Stimulated activated CD4-positive, alpha-beta T cell treated with anti-CD3 and anti-CD28 coated beads, Interleukin-1b, Interleukin-23, amount 100 ng/mL, for 4 hours (primary cell): ENCODE results near the gene CDKL2.
"Not testable (repeated sequence)": the region's sequence is repeated elsewhere in the genome, so short reads cannot be mapped to it uniquely, and the experiment has no call there.

Experiments used
- DNase-seq, 2 donors: peaks; one replicate each; pipeline ENCODE4 v3.0.0-alpha.2; 2020; ENCODE audit warnings: low read depth in 2 of 2

Gene CDKL2

GRCh38 chr4:75630174-75630936, at the start of gene CDKL2:
Gene CDKL2, minus strand, starts transcription at chr4:75630528. Its CDS starts 4,540 bp downstream, at chr4:75625988.
- peak; percentile 87 to 89 for DNase-seq

- DNase-seq: no peak
Measured at GRCh38 chr4:75678965-75679364, 48.6 kb upstream of the CDKL2 start.

- no peak for DNase-seq
Measured at GRCh38 chr4:75678473-75678872, 48.1 kb upstream of the CDKL2 start.

- DNase-seq: no peak
Measured at GRCh38 chr4:75675004-75675531, 44.7 kb upstream of the CDKL2 start.

GRCh38 chr4:75673959-75674328, 43.6 kb upstream of the CDKL2 start:
- DNase-seq: no peak

GRCh38 chr4:75673027-75673958, 43.0 kb upstream of the CDKL2 start, which contains the start of gene G3BP2:
Gene G3BP2, minus strand, starts transcription at chr4:75673411. Its CDS starts 11,386 bp downstream, at chr4:75662025.
- DNase-seq: peak; percentile 93 to 95

DNA sequence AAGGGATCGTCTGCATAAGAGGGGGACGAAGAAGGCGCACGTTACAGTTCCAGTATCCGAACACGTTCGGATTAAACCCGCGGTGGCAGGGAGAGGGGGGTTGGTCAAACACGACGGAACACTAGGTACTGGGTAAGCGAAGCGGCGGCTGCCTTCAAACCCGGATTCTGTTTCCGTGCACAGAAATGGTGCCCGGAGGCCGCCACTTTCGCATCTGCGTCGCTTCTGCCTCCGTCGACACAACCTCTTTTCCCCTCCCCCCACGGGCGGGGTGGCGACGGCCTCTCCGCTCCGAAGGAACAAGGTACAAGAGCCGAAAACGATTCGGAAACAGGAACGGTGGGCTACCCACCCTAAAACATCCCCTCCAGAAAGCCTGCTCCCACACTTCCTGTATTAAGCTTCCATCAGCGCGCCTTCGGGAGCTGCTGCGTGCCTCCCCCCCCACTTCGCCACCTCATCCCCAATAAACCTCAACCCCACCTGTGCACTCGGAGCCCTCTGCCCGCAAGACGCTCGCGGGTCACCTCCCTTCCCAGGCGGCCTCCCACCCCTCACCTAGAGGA, 42.2 kb upstream of the CDKL2 start:
- peak; percentile 67 to 73 for DNase-seq

DNA sequence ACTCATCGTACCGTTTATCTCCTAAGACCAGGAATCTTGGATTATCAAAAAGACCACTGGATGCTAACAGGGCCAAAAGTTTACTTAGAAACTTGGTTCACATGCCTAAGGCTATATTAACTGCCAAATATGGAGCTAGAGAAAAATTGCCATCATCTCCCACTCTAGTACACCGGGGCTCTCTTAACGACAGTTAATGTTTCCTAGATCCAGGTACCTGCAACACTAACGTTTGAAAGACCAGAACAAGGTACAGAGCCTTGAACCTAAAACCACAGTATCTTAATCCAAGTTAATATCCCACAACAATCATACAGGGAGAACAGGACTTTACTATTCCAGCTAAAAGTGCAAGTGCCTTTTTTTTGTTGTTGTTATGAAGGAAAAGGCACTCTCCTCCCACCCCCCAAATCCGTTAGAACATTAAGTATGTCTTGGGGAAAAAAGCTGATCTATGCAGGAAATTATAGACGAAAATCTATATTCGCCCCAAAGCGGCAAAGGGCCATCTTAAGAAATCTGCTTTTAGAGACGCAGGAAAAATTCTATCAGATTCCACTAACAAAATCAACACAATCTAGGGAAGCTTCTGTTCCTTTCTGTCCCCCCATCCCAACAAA, 41.6 kb upstream of the CDKL2 start:
- no peak for DNase-seq

DNA sequence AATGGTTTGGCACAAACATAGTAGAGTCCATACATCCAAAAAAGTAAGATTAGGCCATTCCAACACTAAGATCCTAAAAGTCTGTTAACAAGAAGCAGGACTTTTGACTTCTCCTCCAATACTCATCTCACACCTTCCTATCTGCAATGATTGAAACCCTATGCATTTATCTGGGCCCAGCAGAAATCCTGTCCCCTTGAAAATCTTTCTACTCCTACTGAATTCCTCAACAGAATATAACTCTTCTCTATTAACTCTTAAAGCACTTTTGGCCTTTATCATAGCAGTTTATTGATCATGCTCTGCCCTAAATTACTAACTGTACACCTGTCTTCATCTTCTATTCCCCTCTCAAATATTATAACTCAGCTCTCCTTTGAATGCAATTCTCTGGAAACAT, 38.3 kb upstream of the CDKL2 start:
- no peak for DNase-seq

- DNase-seq: not testable (repeated sequence)
Measured at GRCh38 chr4:75667636-75668035, 37.3 kb upstream of the CDKL2 start.

GRCh38 chr4:75666299-75666698, 36.0 kb upstream of the CDKL2 start:
- DNase-seq: no peak

DNA sequence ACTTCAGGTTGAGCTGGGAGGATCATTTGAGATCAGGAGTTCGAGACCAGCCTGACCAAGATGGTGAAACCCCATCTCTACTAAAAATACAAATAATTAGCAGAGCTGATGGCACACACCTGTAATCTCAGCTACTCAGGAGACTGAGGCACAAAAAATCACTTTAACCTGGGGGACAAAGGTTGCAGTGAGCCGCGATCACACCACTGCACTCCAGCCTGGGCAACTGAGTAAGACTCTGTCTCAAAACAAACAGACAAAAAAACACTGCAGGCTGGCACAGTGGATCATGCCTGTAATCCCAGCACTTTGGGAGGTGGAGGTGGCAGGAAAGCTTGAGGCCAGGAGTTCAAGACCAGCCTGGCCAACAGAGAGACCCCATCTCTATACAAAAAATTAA, 34.3 kb upstream of the CDKL2 start:
- DNase-seq: not testable (repeated sequence)

GRCh38 chr4:75662626-75663025, 32.3 kb upstream of the CDKL2 start:
- DNase-seq: no peak

GRCh38 chr4:75660491-75660890, 30.2 kb upstream of the CDKL2 start:
- DNase-seq: no peak

DNA sequence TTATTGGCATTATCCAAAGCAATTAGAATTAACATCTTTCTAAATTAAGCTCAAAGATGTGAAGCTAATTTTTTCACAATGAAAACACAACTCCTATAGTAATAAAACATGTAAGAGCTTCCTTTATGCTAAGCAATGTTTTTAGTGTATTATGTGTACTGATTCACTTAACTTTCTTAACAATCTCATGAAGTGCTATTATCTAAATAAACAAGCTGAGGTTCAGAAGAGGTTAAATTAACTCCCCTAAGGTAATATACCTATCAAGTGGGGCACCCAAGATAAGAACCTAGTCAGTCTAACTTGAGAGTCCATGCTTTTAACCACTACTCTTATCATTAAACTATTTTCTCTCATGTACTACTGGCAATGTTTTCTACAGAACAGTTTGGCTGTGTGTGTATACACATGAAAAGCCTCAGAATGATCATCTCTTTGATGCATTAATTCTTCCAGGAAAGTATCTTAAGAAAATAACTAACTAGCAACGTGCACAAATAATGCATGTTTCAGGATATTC, 29.2 kb upstream of the CDKL2 start:
- DNase-seq: no peak

GRCh38 chr4:75658876-75659275, 28.5 kb upstream of the CDKL2 start:
- DNase-seq: no peak

DNA sequence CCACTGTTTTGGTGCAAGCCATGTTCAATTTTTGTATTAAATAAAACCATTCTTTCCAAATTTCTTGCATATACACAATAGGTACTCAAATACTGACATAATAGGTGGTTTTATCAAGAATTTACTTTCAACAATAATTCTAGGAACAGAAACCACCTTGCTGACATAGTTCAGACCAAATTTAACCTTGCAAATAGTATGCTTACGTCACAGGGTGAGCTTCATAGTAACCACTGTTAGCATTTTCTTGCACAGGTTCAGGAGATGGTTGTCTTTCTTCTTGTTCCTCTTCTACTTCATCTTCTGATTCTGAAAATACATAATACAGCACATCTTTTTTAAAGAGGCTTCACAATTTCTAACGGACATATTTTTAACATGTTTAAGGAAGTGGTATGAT, 25.2 kb upstream of the CDKL2 start:
- no peak for DNase-seq

DNA sequence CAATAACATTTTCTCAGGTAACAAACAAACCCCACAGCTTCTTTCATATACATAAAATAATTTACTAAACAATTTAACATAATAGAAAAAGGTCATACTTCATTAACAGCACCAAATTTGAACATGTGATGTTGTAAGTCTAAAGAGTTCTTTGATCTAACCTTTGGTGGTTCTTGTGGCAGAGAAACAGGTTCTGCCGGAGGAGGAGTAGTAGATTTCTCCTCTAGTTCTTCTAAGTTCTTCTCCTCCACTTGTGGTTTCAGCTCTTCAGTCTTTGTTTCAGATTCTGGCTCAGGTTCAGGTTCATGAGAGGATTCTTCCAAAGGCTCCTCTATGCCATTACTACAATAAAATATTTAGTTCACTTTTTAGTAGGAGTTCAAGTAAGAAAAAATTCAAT, 24.6 kb upstream of the CDKL2 start:
- DNase-seq: no peak

- DNase-seq: no peak
Measured at GRCh38 chr4:75653845-75654503, 23.6 kb upstream of the CDKL2 start.

DNA sequence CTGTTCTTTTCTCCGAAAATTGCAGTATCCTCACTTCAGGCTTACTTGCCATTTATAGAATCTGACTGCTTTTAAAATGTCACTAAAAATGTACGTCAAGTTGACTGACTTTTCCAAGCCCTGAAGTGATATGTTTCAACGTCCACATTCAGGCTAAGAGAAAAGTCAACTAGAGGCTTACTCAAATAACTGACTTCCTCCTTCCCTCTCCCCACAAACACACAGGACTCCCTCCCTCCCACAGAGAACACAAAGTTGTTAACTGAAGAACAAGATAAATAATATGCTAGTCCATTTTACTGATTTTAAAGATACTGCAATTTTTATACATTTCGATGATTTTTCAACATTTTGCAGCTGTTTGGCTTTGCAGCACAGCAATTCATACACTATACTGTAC, 13.8 kb upstream of the CDKL2 start:
- DNase-seq: no peak

DNA sequence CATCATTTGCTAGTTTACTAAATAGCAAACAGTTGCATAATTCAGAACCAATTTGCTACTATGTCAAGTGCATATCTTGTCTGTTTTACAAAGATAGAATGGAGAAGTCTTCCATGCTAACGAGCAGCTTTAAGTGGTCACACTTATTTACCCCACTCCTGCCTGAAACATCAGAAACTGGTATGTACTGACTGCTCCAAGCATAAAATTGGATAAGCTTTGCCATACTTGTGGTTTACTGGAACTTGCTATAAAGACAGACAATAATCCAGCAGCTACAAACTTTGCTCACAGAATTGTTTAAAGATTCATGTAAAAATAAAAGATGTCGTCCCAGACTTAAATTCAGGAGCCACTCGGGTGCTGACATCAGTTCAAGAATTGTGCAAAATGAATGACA, 13.3 kb upstream of the CDKL2 start:
- no peak for DNase-seq
